Stimulated activated memory B cell treated with anti-CD40 and anti-IgM and Interleukin-4, amounts not matched to agents 10 μg/mL and 1 μg/mL and 100 μg/mL, for 72 hours (primary cell): ENCODE results near the gene RTP1.
"Not testable (repeated sequence)": the region's sequence is repeated elsewhere in the genome, so short reads cannot be mapped to it uniquely, and the experiment has no call there.

Experiments used
- ATAC-seq: fragments of 150-1000 bp; cut with Tn5 transposase; 2 replicates; pipeline ENCODE4 v1.10.0; 2021
- H3K27ac Mint-ChIP-seq: one replicate; pipeline ENCODE4 v1.8.0; 2022; ENCODE audit warnings: mild to moderate bottlenecking, mixed read lengths
- H3K27me3 Mint-ChIP-seq: one replicate; pipeline ENCODE4 v1.8.0; 2022; ENCODE audit warnings: mixed read lengths
- H3K36me3 Mint-ChIP-seq: one replicate; pipeline ENCODE4 v1.8.0; 2022; ENCODE audit warnings: mixed read lengths
- H3K4me1 Mint-ChIP-seq: one replicate; pipeline ENCODE4 v1.8.0; 2022; ENCODE audit warnings: mixed read lengths
- H3K4me3 Mint-ChIP-seq: one replicate; pipeline ENCODE4 v1.8.0; 2022; ENCODE audit warnings: mild to moderate bottlenecking, moderate library complexity, mixed read lengths
- H3K9me3 Mint-ChIP-seq: one replicate; pipeline ENCODE4 v1.8.0; 2022; ENCODE audit warnings: mixed read lengths

The RTP1 gene

GRCh38 chr3:187186375-187186774 lies 10.9 kb upstream of the RTP1 start:
- H3K4me3 Mint-ChIP-seq = no peak overlapping the region
- H3K4me1 Mint-ChIP-seq = peaks cover 5% of the 10 kb centered on the region
- H3K36me3 Mint-ChIP-seq = peaks cover 5% of the 10 kb centered on the region
- no peak for ATAC-seq
- no peaks in the 10 kb centered on the region for H3K9me3 Mint-ChIP-seq
- H3K27me3 Mint-ChIP-seq = peaks cover 58% of the 10 kb centered on the region
- no peak overlapping the region for H3K27ac Mint-ChIP-seq

GRCh38 chr3:187186801-187187421 lies 10.4 kb upstream of the RTP1 start:
- ATAC-seq = no peak
- peaks cover 5% of the 10 kb centered on the region for H3K4me1 Mint-ChIP-seq
- H3K27ac Mint-ChIP-seq = no peak overlapping the region
- no peak overlapping the region for H3K4me3 Mint-ChIP-seq
- peaks cover 5% of the 10 kb centered on the region for H3K36me3 Mint-ChIP-seq
- no peaks in the 10 kb centered on the region for H3K9me3 Mint-ChIP-seq
- H3K27me3 Mint-ChIP-seq = peaks cover 63% of the 10 kb centered on the region

GRCh38 chr3:187188931-187189330 lies 8.4 kb upstream of the RTP1 start:
- Mint-ChIP-seq H3K9me3 (no peaks in the 10 kb centered on the region), H3K4me3 (no peak overlapping the region), H3K27ac (no peak overlapping the region), H3K27me3 (peaks cover 72% of the 10 kb centered on the region), H3K4me1 (peaks cover 5% of the 10 kb centered on the region), H3K36me3 (peaks cover 5% of the 10 kb centered on the region)
- ATAC-seq = no peak

GRCh38 chr3:187191271-187191670 lies 6.0 kb upstream of the RTP1 start:
- Mint-ChIP-seq H3K36me3 (peaks cover 5% of the 10 kb centered on the region), H3K27ac (no peak overlapping the region), H3K4me3 (no peak overlapping the region), H3K27me3 (peaks cover 70% of the 10 kb centered on the region), H3K4me1 (peaks cover 5% of the 10 kb centered on the region), H3K9me3 (no peaks in the 10 kb centered on the region)
- no peak for ATAC-seq

- H3K36me3 Mint-ChIP-seq = no peaks in the 10 kb centered on the region
These were observed 4.1 kb upstream of the RTP1 start for GRCh38 chr3:187193181-187193580.

GRCh38 chr3:187196573-187197334 lies 532 bp upstream of the RTP1 start:
- Mint-ChIP-seq H3K27ac (no peak overlapping the region), H3K9me3 (no peaks in the 10 kb centered on the region), H3K4me3 (no peak overlapping the region), H3K36me3 (no peaks in the 10 kb centered on the region), H3K4me1 (no peaks in the 10 kb centered on the region), H3K27me3 (peaks cover 29% of the 10 kb centered on the region)
- no peak for ATAC-seq

More at GRCh38 chr3:187193181-187193580, 4.1 kb upstream of the RTP1 start:
- no peak overlapping the region for H3K4me3 Mint-ChIP-seq
- peaks cover 61% of the 10 kb centered on the region for H3K27me3 Mint-ChIP-seq
- no peak overlapping the region for H3K27ac Mint-ChIP-seq
- peaks cover 5% of the 10 kb centered on the region for H3K4me1 Mint-ChIP-seq
- ATAC-seq = no peak
- H3K9me3 Mint-ChIP-seq = no peaks in the 10 kb centered on the region

GRCh38 chr3:187198490-187198889 lies 1.2 kb downstream of the RTP1 start:
- Mint-ChIP-seq H3K27ac (no peak overlapping the region), H3K4me3 (no peak overlapping the region)
- ATAC-seq = no peak

GRCh38 chr3:187199463-187200050 lies 2.3 kb downstream of the RTP1 start:
- not testable (repeated sequence) for ATAC-seq, H3K9me3 Mint-ChIP-seq, H3K27ac Mint-ChIP-seq, H3K4me1 Mint-ChIP-seq, H3K36me3 Mint-ChIP-seq, H3K4me3 Mint-ChIP-seq
- H3K27me3 Mint-ChIP-seq = peaks cover 23% of the 10 kb centered on the region

More at GRCh38 chr3:187198490-187198889, 1.2 kb downstream of the RTP1 start:
- H3K4me1 Mint-ChIP-seq = no peaks in the 10 kb centered on the region
- H3K36me3 Mint-ChIP-seq = no peaks in the 10 kb centered on the region
- peaks cover 18% of the 10 kb centered on the region for H3K27me3 Mint-ChIP-seq
- no peaks in the 10 kb centered on the region for H3K9me3 Mint-ChIP-seq

- no peak for ATAC-seq
- Mint-ChIP-seq H3K4me1 (no peaks in the 10 kb centered on the region), H3K4me3 (no peak overlapping the region), H3K9me3 (peaks cover 3% of the 10 kb centered on the region), H3K27me3 (peaks cover 42% of the 10 kb centered on the region), H3K36me3 (peaks cover 8% of the 10 kb centered on the region), H3K27ac (no peak overlapping the region)
These were observed 8.4 kb downstream of the RTP1 start for GRCh38 chr3:187205683-187206082.

- H3K4me1 Mint-ChIP-seq = no peaks in the 10 kb centered on the region
- H3K27me3 Mint-ChIP-seq = peaks cover 55% of the 10 kb centered on the region
- H3K9me3 Mint-ChIP-seq = peaks cover 3% of the 10 kb centered on the region
- no peak overlapping the region for H3K4me3 Mint-ChIP-seq
- H3K36me3 Mint-ChIP-seq = peaks cover 8% of the 10 kb centered on the region
- no peak overlapping the region for H3K27ac Mint-ChIP-seq
- ATAC-seq = no peak
These were observed 9.8 kb downstream of the RTP1 start for GRCh38 chr3:187207062-187207461.

- peaks cover 8% of the 10 kb centered on the region for H3K36me3 Mint-ChIP-seq
- no peak overlapping the region for H3K4me3 Mint-ChIP-seq
- H3K4me1 Mint-ChIP-seq = no peaks in the 10 kb centered on the region
- ATAC-seq = no peak
- H3K9me3 Mint-ChIP-seq = peaks cover 3% of the 10 kb centered on the region
- no peak overlapping the region for H3K27ac Mint-ChIP-seq
- H3K27me3 Mint-ChIP-seq = peaks cover 58% of the 10 kb centered on the region
These were observed 10.3 kb downstream of the RTP1 start for GRCh38 chr3:187207624-187208023.

- no peak overlapping the region for H3K4me3 Mint-ChIP-seq
- H3K9me3 Mint-ChIP-seq = peaks cover 3% of the 10 kb centered on the region
- H3K27me3 Mint-ChIP-seq = peaks cover 58% of the 10 kb centered on the region
- H3K4me1 Mint-ChIP-seq = no peaks in the 10 kb centered on the region
- no peak for ATAC-seq
- H3K27ac Mint-ChIP-seq = no peak overlapping the region
- peaks cover 8% of the 10 kb centered on the region for H3K36me3 Mint-ChIP-seq
These were observed 10.9 kb downstream of the RTP1 start for GRCh38 chr3:187208159-187208558.

GRCh38 chr3:187209491-187209890 lies 12.2 kb downstream of the RTP1 start:
- H3K36me3 Mint-ChIP-seq = peaks cover 8% of the 10 kb centered on the region
- H3K4me1 Mint-ChIP-seq = no peaks in the 10 kb centered on the region
- H3K27me3 Mint-ChIP-seq = peaks cover 54% of the 10 kb centered on the region
- no peak overlapping the region for H3K27ac Mint-ChIP-seq
- H3K4me3 Mint-ChIP-seq = no peak overlapping the region
- peaks cover 3% of the 10 kb centered on the region for H3K9me3 Mint-ChIP-seq
- ATAC-seq = no peak

GRCh38 chr3:187210091-187210490 lies 12.8 kb downstream of the RTP1 start:
- Mint-ChIP-seq H3K9me3 (peaks cover 3% of the 10 kb centered on the region), H3K4me1 (no peaks in the 10 kb centered on the region), H3K27me3 (peaks cover 48% of the 10 kb centered on the region), H3K4me3 (no peak overlapping the region), H3K36me3 (peaks cover 8% of the 10 kb centered on the region), H3K27ac (no peak overlapping the region)
- ATAC-seq = no peak

- H3K27me3 Mint-ChIP-seq = peaks cover 42% of the 10 kb centered on the region
- no peak for ATAC-seq
- H3K4me3 Mint-ChIP-seq = no peak overlapping the region
- H3K36me3 Mint-ChIP-seq = peaks cover 8% of the 10 kb centered on the region
- H3K4me1 Mint-ChIP-seq = no peaks in the 10 kb centered on the region
- H3K27ac Mint-ChIP-seq = no peak overlapping the region
- peaks cover 3% of the 10 kb centered on the region for H3K9me3 Mint-ChIP-seq
These were observed 13.4 kb downstream of the RTP1 start for GRCh38 chr3:187210545-187211327.
